ENCODE measurements around the gene PRKACA. TPM values are rescaled to one million over a fixed set of nuclear protein-coding genes. Genes with fewer than 3 reads are reported as not detected.
A peak's percentile ranks its signal among the peaks of the same experiment; 100 is the strongest.

PRKACA gene
- total RNA-seq, 1 experiment from 2014 or later, result 36.0 TPM

GRCh38 chr19:14093117-14093823, 24.3 kb downstream of the PRKACA start:
- DNase-seq (ENCODE audit: low read depth), result no peak

- no peak for DNase-seq (ENCODE audit: low read depth)
These were observed 25.6 kb downstream of the PRKACA start for GRCh38 chr19:14091813-14092462.

- peak; percentile 75 for DNase-seq (ENCODE audit: low read depth)
These were observed 26.3 kb downstream of the PRKACA start for GRCh38 chr19:14091081-14091812.

DNA sequence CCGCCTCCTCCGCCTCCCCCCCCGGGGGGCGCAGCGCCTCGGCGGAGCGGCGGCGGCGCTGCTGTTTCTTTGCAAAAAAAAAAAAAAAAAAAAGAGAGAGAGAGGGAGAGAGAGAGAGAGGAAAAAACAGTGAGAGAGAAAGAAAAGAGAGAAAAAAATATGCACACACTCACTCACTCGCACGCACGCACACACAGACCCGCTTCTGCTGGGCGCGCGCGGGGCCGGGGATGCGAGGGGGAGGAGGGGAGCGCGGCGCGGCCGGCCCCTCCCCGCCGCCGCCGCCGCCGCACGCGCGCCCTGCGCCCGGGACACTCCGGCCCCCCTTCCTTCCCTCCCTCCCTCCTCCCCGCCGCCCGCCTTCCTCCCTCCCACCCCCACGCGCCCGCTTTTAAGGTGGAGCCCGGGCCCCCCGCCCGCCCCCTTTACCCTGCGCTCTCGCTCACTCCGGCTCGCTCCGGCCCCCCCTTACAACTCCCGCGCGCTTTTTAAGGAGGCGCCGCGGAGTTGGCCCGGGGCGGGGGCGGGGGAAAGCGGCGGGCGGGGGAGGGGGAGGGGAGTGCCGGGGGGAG, 27.0 kb downstream of the PRKACA start, which contains the start of gene SAMD1:
TSS of gene SAMD1 (minus strand) at position 243 of the 572 bp plus-strand sequence.
- DNase-seq (ENCODE audit: low read depth), result peak; percentile 91

DNA sequence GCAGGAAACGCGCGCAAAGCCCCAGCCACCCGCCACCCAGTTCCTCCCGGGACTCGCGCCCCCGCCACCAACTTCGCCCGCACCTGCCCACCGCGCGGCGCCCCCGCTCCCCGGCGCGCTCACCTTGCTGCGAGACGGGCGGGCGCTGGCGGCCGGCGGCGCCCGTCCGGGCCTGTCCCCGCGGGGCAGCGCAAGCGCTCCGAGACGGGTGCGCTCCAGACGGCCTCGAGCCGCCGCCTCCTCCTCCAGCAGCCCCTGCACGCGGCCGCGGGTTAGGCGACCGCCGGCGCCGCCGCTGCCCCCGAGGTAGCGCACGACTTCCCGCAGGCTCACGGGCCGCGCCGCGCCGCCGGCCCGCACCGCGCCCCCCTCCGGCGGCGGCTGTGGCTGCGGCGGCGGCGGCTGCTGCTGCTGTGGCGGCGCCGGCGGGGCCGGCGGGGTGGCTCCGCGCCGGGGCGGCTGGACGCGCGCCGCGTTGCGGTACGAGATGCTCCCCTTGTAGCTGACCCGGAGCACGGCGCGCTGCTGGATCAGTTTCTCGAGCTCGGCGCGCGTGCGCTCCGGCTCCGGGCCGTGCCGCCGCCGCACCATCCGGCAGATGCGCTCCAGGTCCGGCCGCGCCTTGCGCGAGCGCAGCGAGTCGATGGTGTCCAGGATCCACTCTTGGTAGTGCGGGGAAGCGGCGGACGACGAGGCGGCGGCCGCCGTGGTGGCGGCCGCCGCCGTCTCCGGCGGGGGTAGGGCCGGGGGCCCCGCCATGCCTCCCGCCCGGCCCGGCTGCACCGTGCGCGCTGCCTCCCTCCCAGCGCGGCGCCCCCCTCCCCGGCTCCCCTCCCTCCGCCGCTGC, 27.7 kb downstream of the PRKACA start:
- DNase-seq (ENCODE audit: low read depth), result peak; percentile 79

- no peak for DNase-seq (ENCODE audit: low read depth)
These were observed 28.2 kb downstream of the PRKACA start for GRCh38 chr19:14089412-14089661.

GRCh38 chr19:14088634-14089411, 28.7 kb downstream of the PRKACA start:
- no peak for DNase-seq (ENCODE audit: low read depth)

- no peak for DNase-seq (ENCODE audit: low read depth)
These were observed 31.5 kb downstream of the PRKACA start for GRCh38 chr19:14086098-14086497.

GRCh38 chr19:14085309-14085995, 32.1 kb downstream of the PRKACA start, which contains the start of gene C19orf67:
Gene C19orf67, minus strand, starts transcription at chr19:14085783. Its CDS starts 156 bp downstream, at chr19:14085627.
- DNase-seq (ENCODE audit: low read depth), result no peak

DNA sequence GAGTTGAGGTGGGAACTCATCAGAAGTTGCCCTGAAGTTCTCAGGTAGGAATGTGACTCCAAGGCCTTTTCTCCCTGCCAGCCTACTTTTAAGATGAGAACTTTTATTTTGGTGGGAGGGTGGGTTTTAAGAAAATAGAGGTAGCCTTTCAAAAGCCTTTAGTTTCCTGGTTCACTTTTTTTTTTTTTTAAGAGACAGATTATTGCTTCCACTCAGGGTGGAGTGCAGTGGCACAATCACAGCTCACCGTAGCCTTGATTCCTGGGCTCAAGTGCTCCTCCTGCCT, 34.9 kb downstream of the PRKACA start:
- no peak for DNase-seq (ENCODE audit: low read depth)

DNA sequence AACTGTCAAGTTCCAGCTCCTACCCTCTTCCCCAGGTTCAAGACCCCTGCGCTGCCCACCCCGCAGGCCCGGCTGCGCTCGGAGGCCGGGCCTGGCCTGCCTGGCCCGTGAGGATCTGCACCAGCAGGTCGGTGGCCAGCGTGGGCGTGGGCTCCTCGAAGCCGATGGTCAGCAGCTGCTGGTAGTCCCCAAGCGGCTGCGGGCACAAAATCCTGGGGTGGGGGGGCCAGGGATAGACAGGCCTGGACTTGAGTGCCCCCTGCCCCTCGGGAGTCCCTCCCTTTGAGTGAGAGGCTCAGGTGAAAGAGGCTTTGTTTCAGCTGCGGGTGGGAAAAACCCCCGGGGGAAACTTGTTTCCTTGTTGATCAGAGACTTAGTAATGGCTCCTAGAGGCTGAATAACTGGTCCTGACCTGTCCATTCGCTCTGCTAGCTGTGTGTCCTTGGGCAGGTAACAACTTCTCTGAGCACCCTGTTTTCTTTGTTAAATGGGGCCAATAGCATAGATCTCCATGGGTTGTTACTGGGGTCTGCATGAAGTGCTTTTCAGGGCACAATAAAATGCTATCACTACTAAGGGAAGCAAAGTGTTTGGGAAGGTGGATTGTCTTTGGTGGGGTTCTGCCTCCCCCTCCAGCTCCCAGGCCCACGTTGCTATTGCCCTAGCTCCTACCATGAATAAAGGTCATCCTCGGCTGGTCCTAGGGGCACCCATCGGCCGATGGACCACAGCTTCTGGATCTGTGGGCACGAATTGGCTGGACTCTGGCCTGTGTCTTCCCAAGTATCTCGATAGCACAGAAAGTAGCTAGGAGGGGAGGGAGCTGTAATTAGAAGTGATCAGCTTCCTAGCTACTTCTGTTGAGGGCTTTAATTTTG, 35.5 kb downstream of the PRKACA start:
- no peak for DNase-seq (ENCODE audit: low read depth)

DNA sequence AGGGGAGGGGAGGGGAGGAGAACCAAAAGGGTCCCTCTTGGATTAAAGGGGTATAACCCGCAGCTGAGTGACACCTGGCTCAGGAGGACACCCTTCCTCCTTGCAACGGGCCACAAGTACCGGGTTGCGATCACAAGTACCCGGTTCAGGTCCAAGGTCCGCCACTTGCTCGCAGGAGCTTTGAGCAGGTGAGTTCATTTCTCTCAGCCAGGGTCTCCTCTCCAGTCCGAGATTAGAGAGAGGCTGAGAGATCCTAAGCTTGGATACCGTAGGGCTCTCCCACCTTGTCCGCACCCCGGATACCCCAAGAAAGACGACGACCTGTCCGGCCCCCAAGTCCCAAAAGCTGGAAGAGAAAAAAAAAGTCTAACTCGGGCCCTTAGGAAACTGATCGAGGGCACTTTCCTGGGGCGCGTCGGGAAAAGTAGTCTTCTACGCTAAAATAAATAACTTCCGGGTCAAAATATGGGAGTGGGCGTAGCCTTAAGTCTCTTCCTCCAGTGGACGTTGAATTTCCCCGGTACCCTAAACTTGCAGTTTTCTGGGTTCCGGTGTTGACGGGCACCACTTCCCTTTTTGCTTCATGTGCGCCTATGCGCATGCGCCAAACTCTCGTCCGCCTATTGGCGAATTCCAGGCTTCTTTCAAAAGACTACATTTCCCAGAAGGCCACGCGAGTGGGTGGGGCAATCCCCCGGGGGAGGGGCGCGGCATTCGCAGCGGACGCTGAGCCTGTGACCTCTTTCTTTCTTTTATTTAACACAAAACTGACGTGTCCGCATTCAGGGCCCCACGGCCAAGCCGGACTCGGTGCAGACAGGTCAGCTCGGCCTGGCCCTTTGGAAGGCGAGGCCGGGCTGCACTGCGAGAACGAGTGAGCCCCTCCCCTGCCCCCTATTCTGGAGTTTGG, 36.4 kb downstream of the PRKACA start:
- peak; percentile 99 for DNase-seq (ENCODE audit: low read depth)

DNA sequence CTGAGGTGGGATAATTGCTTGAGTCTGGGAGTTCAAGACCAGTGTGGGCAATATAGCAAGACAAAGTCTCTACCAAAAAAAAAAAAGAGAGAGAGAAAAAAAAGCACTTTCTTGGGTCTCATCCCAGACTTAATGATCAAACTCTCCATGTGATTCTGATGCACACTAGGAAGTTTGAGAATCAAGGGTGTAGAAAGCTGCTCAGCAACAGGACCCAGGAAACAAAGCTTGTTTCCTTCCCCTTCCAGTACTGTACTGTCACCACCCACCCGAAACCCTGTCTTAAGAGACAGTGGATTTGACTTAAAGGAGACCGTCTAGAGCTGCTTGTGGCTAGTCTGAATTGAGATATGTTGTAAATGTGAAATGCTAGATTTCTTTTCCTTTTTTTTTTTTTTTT, 39.2 kb downstream of the PRKACA start:
- no peak for DNase-seq (ENCODE audit: low read depth)

DNA sequence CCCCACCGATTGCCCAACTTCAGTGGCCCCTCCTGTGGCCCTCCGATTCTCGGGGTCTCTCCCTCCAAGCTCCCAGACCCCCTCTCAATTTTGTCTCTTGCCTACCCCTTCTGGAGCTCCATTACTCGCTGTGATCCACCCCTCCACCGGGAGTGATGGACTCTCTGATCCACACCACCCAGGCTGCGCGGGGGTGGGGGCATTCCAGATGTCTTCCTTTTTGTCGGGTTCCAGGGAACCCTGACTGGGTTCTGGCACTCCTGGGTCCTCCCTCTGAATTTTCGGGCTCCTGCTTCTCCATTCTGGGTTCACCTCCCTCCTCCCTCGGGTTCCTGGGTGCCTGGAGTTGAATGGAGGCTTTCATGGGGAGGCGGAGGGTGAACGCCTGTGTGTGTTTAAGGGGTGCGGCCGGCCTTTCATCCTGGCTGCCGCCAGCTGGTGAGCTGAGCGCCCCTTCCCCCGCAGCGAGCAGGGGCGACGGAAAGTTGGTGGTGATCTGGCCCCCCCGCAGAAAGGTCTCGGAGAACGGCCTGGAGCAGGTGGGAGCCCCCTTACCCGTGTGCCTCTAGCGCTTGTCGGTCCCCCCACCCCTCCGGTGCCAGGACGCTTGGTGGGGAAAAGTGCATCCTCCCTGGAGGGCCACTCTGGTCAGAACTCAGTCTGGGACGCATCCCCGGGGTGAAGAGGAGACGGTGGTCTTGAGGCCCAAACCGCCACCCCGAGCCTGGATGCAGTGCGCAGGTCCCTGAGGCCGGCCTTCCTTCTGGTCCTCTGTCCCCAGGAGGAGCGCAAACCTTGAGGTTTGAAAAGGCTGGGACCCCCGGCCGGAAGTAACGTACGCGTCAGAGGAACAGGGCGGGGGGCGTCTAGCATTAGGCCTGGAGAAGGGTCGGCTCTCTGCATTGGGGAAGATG, 43.4 kb downstream of the PRKACA start:
- DNase-seq (ENCODE audit: low read depth), result peak; percentile 26

DNA sequence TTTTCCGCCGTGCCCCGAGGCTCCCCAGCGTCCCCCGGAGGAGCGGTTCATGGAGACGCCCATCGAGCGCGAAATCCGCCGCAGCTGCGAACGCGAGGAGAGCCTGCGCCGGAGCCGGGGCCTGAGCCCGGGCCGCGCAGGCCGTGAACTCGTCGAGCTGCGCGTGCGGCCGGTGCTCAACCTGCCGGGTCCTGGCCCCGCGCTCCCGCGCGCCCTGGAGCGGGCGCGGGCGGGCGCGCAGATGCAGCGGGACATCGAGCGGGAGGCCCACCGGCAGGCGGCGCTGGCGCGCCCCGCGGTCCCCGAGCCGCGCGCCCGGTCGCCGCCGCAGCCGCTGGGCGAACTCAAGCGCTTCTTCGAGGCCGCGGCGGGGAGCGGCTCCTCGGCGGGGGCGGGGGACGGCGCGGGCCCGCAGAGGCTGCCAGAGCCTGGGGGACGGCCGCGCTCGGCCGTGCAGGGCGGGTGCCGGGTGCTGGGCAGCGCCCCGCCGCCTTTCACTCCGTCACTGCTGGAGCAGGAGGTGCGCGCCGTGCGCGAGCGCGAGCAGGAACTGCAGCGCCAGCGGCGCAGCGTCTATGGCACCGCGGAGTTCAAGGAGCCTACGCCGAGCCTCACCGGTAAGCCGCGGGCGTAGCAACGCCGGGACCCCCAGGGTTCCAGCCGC, 44.2 kb downstream of the PRKACA start:
- peak; percentile 91 for DNase-seq (ENCODE audit: low read depth)

DNA sequence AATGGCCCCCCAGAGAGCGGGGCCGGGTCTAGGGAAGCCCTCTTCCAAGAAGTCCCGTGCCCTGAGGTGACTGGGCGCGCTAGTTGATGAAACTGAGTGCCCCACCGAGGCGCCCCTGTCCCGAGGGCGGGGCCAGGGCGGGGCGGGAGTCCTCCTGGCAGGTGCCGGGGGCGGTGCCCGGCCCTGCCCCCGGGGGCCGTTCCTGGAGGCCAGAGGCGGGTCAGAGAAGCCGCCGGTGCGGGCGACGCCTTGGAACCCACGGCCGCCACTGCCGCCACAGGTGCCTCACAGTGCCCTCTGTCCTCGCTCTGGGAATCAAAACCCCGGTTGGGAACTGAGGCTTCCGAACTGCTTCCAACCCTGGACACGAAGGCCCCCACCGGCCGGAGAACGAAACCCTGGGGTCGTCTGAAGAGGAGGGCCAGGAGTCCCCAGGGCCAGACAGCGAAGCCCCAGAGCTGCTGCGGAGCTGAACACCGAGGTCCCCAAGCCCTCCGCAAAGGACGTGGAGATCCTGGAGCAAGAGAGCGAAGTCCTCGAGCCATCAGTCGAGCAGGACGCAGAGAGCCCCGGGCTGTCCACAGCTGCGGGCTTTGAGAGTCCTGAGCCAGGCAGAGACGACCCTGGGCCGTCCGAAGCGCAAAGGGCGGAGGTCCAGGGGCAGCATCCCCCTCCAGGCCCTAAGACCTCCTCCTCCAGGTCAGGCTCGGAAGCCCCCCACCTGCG, 44.9 kb downstream of the PRKACA start, which contains the start of gene MISP3:
TSS of gene MISP3 (plus strand) at position 252 of the 726 bp plus-strand sequence. CDS start 524 bp downstream, outside the sequence.
- peak; percentile 62 for DNase-seq (ENCODE audit: low read depth)
